ELR (cell line): ENCODE measurements around the gene CHRNB2.
"Not testable (repeated sequence)": the region's sequence is repeated elsewhere in the genome, so short reads cannot be mapped to it uniquely, and the experiment has no call there.

Experiments
- DNase-seq: peaks from one replicate; pipeline ENCODE4 v3.0.0-alpha.2; 2015; ENCODE audit warnings: low read depth

Gene CHRNB2

GRCh38 chr1:154567386-154568156 is at the start of gene CHRNB2:
CHRNB2 (plus strand) TSS chr1:154567778; CDS start chr1:154568045, 267 bp downstream.
- DNase-seq, result peak; percentile 50

GRCh38 chr1:154519591-154519991 is 48.0 kb upstream of the CHRNB2 start:
- DNase-seq, result no peak

- DNase-seq, result no peak
These were observed 47.2 kb upstream of the CHRNB2 start for GRCh38 chr1:154520333-154520732.

- DNase-seq, result no peak
These were observed 45.9 kb upstream of the CHRNB2 start for GRCh38 chr1:154521695-154522094.

- no peak for DNase-seq
These were observed 42.7 kb upstream of the CHRNB2 start for GRCh38 chr1:154524881-154525280.

- DNase-seq, result no peak
These were observed 40.4 kb upstream of the CHRNB2 start for GRCh38 chr1:154527192-154527591.

GRCh38 chr1:154529308-154529707 is 38.3 kb upstream of the CHRNB2 start:
- no peak for DNase-seq

GRCh38 chr1:154531950-154532349 is 35.6 kb upstream of the CHRNB2 start:
- not testable (repeated sequence) for DNase-seq

- DNase-seq, result peak; percentile 55
These were observed 33.4 kb upstream of the CHRNB2 start for GRCh38 chr1:154533952-154534844.

GRCh38 chr1:154536570-154536969 is 31.0 kb upstream of the CHRNB2 start:
- DNase-seq, result no peak

- no peak for DNase-seq
These were observed 27.8 kb upstream of the CHRNB2 start for GRCh38 chr1:154539486-154540483.

- DNase-seq, result no peak
These were observed 26.3 kb upstream of the CHRNB2 start for GRCh38 chr1:154541231-154541630.

GRCh38 chr1:154546264-154547063 is 21.1 kb upstream of the CHRNB2 start:
- DNase-seq, result peak; percentile 77

GRCh38 chr1:154547105-154547732 is 20.4 kb upstream of the CHRNB2 start:
- DNase-seq, result no peak

GRCh38 chr1:154548028-154548427 is 19.6 kb upstream of the CHRNB2 start:
- no peak for DNase-seq

GRCh38 chr1:154549202-154549770 is 18.3 kb upstream of the CHRNB2 start:
- no peak for DNase-seq

- no peak for DNase-seq
These were observed 17.5 kb upstream of the CHRNB2 start for GRCh38 chr1:154550070-154550469.

GRCh38 chr1:154550657-154551056 is 16.9 kb upstream of the CHRNB2 start:
- no peak for DNase-seq

GRCh38 chr1:154551474-154551873 is 16.1 kb upstream of the CHRNB2 start:
- DNase-seq, result no peak

GRCh38 chr1:154552036-154552435 is 15.5 kb upstream of the CHRNB2 start:
- no peak for DNase-seq
